Measurements from ENCODE around the gene TTC34. TPM values are rescaled to one million over a fixed set of nuclear protein-coding genes. Genes with fewer than 3 reads are reported as not detected.
"Not testable (repeated sequence)": the region's sequence is repeated elsewhere in the genome, so short reads cannot be mapped to it uniquely, and the experiment has no call there.

TTC34 gene
- total RNA-seq, 2 donors from 2014 or later, result 0.43 to 0.67 TPM

- intact Hi-C loops (cut with DNase I, micrococcal nuclease); DNase-seq; ATAC-seq: not testable (repeated sequence)
Observed at GRCh38 chr1:2655598-2656434, 145.7 kb downstream of the TTC34 start.

DNA sequence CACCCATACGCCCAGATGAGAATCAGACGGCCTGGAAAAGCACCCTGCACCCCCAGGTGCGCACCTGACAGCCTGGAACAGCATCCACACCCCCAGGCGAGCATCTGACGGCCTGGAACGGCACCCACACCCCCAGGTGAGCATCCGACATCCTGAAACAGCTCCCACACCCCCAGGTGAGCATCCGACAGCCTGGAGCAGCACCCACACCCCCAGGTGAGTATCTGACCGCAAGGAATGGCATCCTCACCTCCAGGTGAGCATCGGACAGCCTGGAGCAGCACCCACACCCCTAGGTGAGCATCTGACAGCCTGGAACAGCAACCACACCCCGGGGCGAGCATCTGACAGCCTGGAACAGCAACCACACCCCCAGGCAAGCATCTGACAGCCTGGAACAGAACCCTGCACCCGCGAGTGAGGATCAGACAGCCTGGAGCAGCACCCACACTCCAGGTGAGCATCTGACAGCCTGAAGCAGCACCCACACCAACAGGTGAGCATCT is 147.0 kb downstream of the TTC34 start:
- peak in 1 of 2 donors; percentile 44 for DNase-seq
- intact Hi-C loops (cut with DNase I, micrococcal nuclease); ATAC-seq: not testable (repeated sequence)

DNA sequence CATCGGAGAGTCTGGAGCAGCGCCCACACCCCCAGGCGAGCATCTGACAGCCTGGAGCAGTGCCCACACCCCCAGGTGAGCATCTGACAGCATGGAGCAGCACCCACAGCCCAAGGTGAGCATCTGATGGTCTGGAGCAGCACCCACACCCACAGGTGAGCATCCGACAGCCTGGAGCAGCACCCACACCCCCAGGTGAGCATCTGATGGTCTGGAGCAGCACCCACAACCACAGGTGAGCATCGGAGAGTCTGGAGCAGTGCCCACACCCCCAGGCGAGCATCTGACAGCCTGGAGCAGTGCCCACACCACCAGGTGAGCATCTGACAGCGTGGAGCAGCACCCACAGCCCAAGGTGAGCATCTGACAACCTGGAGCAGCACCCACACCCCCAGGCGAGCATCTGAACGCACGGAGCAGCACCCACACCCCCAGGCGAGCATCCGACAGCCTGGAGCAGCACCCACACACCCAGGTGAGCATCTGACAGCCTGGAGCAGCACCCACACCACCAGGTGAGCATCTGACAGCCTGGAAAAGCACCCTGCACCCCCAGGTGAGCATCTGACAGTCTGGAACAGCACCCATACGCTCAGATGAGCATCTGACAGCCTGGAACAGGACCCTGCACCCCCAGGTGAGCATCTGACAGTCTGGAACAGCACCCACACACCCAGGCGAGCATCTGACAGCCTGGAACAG is 147.6 kb downstream of the TTC34 start:
- peak; percentile 14 to 79 for DNase-seq
- ATAC-seq; intact Hi-C loops (cut with DNase I, micrococcal nuclease): not testable (repeated sequence)

- DNase-seq, result peak in 1 of 2 donors; percentile 42
- ATAC-seq; intact Hi-C loops (cut with DNase I, micrococcal nuclease): not testable (repeated sequence)
Observed at GRCh38 chr1:2652926-2653571, 148.4 kb downstream of the TTC34 start.

- intact Hi-C loops (cut with DNase I, micrococcal nuclease); ATAC-seq: not testable (repeated sequence)
Observed at GRCh38 chr1:2652152-2652925, 149.2 kb downstream of the TTC34 start.

GRCh38 chr1:2650967-2651645 is 150.4 kb downstream of the TTC34 start:
- DNase-seq, result no peak
- intact Hi-C loops (cut with DNase I, micrococcal nuclease), result no loop called here
- no peak for ATAC-seq

More at GRCh38 chr1:2652152-2652925, 149.2 kb downstream of the TTC34 start:
- not testable (repeated sequence) for DNase-seq

DNA sequence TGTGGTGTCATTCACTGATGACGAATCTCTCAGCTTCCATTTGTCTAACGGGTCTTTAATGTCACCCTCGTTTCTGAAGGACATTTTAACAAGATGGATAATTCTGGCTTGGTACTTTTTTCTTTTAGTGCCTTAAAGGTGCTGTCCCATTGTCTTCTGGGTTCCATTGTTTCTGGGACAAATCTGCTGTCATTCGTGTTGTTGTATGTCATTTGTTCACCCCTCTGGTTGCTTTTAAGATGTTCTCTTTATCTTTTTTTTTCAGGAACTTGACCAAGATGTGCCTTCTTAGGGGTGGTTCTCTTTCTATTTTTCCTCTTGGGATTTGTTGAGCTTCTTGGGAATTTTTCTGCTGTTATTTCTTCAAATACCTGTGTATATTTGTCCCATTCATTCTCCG is 154.7 kb downstream of the TTC34 start:
- DNase-seq (no peak), ATAC-seq (no peak)
- intact Hi-C loops (cut with DNase I, micrococcal nuclease), result loop anchor here in 1 of 2 donors (10.0 kb wide), 1 partner anchor 232 kb away; the partner anchor contains the start of gene PEX10

DNA sequence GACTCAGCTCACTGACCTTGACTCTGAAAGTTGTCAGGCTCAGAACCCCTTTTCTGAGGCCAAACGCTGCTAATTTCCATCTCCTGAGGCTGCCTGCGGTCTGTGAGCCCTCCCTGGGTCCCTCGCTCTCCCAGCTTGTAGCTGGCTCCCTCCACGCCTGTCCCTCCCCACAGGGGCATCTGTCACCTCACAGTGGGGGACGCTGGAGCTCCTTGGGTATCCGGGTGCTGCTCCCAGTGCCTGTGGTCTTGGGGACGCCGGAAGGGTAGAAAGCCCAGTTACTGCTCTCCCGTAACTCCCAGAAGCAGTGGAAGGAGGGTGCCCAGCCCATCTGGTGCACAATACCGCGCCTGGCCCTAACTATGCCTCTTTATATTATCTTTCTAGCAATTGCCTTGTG is 155.7 kb downstream of the TTC34 start:
- DNase-seq (no peak), ATAC-seq (no peak)
- intact Hi-C loops (cut with DNase I, micrococcal nuclease), result loop anchor here in 1 of 2 donors (10.0 kb wide), 1 partner anchor 231 kb away; the partner anchor contains the start of gene PEX10

GRCh38 chr1:2645143-2645542 is 156.3 kb downstream of the TTC34 start:
- ATAC-seq (no peak), DNase-seq (no peak)
- intact Hi-C loops (cut with DNase I, micrococcal nuclease), result loop anchor here in 1 of 2 donors (10.0 kb wide), 1 partner anchor 230 kb away; the partner anchor contains the start of gene PEX10

DNA sequence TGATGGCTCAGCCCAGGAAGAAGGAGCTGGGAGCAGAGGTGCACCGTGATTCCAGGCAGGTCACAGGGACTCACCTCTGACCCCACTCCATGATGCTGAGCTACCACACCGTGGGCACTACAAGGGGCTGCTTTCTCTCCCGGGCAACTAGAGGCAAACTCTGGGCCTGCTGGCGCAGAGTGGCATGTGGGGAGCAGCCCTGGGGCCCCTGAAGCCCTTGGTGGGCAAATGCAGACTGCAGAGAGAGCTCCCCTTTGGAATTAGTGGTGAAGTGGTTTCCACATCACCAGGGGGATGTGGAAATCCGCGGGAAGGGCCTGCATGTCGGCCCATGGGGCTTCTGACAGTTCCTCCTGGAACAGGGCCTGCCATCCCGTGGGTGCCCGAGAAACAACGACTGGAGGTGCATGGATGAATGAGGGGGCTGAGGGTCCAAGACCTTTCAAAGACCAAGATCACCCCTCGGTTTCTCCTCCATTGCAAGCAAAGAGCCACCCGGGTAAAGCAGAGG is 156.8 kb downstream of the TTC34 start:
- DNase-seq (no peak), ATAC-seq (no peak)
- intact Hi-C loops (cut with DNase I, micrococcal nuclease), result loop anchor here in 1 of 2 donors (10.0 kb wide), 1 partner anchor 230 kb away; the partner anchor contains the start of gene PEX10

DNA sequence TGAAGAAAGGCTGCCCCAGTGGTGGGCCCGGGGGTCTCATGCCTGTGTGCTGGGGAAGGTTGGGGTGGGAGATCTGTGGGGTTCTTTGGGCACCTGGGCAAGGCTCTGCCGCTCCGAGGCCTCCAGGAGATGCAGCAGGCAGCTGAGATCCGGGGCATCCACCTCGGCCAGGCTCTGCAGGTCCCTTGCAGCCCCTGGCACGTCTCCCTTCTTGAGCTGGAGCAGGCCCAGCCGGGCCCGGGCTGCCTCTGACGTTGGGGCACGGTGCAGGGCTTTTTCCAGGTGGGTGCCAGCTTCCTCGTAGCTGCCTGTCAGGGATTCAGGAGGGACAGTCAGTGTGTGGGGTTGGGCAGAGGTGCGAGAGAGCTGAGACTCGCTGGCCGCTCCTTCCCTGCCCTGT is 157.3 kb downstream of the TTC34 start:
- intact Hi-C loops (cut with DNase I, micrococcal nuclease), result loop anchor here in 1 of 2 donors (10.0 kb wide), 1 partner anchor 229 kb away; the partner anchor contains the start of gene PEX10
- ATAC-seq (no peak), DNase-seq (peak in 1 of 2 donors; percentile 7)

DNA sequence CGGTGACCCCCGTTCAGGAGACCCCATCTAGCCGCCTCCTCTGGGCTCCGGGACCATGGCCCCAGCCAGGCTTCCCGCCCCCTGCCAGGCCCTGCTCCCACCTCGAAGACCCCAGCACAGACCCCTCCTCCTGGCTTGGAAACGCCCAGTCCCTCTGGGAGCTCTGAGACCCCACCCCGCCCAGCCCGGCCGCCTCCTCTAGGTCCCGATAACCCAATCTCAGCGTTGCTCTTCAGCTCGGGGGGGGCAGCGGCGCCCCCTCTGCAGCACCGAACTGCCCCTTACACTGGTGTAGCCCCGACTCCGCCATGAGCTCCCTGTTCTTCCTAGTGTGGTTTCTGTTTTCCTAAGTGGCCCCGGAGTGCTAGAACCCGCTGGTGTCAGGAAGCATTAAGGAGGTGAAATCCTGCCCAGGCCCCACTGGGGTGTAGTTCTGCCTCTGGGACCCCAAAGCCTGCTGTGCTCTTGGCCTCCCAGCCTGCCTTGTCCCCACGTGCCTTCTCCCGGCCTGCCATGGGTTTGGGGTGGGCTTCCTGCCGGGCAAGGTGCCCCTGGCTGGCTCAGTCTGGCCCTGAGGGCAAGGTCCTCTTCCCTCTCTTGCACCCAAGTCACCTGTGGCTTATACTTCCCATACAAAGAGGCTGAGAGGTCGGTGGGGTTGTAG is 157.9 kb downstream of the TTC34 start:
- intact Hi-C loops (cut with DNase I, micrococcal nuclease), result loop anchor here in 1 of 2 donors (10.0 kb wide), 1 partner anchor 229 kb away; the partner anchor contains the start of gene PEX10
- DNase-seq (peak in 1 of 2 donors; percentile 13), ATAC-seq (no peak)

DNA sequence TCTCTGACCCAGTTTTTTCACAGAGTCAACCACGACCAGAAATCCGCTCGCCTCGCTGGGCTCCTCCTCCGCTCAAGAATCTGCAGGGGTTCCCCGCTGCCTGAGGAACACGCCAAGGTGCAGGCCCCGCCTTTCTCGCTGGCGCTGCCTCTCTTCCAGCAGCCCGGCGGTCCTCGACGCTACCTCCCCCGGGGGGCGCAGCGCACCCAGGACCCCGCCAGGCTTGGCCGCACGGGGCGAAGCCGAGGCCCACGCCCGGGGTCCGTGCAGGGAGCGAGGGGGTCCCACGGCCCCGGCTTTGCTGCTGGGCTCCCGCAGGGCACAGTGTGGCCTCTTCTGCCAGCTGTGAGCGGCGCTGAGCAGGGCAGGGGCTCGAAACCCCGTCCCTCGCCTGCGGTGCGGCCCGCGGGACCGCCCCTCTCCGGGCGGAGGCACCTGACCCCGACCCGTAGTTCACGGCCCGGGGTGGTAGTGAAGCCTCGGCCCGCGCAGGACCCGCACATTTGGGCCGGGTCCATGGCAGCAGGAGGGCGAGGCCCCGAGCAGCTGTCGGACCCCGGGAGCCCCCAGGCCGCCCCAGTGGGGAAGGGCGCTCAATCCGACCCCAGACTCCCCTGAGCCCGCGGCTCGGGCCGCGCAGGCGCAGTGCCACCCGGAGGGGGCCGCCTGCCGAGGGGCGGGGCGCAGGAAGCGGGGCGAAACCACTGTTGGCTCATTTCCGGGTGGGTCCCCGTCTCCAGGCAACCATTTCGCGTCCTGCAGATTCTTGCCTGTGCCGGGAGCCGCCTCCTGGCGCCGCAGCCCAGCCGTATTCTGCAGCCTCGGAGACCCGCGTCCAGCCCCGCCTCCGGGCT is 158.7 kb downstream of the TTC34 start:
- ATAC-seq, result peak; percentile 89
- peak; percentile 92 to 93 for DNase-seq
- intact Hi-C loops (cut with DNase I, micrococcal nuclease), result loop anchor here in 1 of 2 donors (10.0 kb wide), 1 partner anchor 228 kb away; the partner anchor contains the start of gene PEX10

GRCh38 chr1:2642131-2642559 is 159.3 kb downstream of the TTC34 start:
- DNase-seq, result peak in 1 of 2 donors; percentile 16
- ATAC-seq, result no peak
- intact Hi-C loops (cut with DNase I, micrococcal nuclease), result loop anchor here in 1 of 2 donors (10.0 kb wide), 1 partner anchor 227 kb away; the partner anchor contains the start of gene PEX10

GRCh38 chr1:2641381-2642130 is 159.9 kb downstream of the TTC34 start:
- intact Hi-C loops (cut with DNase I, micrococcal nuclease), result loop anchor here in 1 of 2 donors (10.0 kb wide), 1 partner anchor 227 kb away; the partner anchor contains the start of gene PEX10
- DNase-seq (peak in 1 of 2 donors; percentile 12), ATAC-seq (no peak)

Measured in left colon (tissue), 2 donors.